HepG2 (cell line): ENCODE measurements around the gene RPS25. TPM values are rescaled to one million over a fixed set of nuclear protein-coding genes. Genes with fewer than 3 reads are reported as not detected.

Source experiments
- ATAC-seq: fragments of 200-7000 bp; cut with Tn5 transposase; 3 replicates; pipeline ENCODE4 v1.9.1; 2020; ENCODE audit warnings: mild to moderate bottlenecking, moderate library complexity
- BruUV-seq: library from RNA; stranded (reverse); fragments of 400-500 nt; replicated peaks from 2 replicates; lab custom pipeline; 2021; lab: Mats Ljungman, UMichigan
- CTCF ChIA-PET: fragments of 300-600 bp; formaldehyde crosslinking; extraction: SDS; loops from one replicate; lab custom pipeline; 2021; ENCODE audit warnings: low total read pairs, inconsistent platforms, low intra/inter-chr PET ratio; lab: Yijun Ruan, JAX
- POLR2A ChIA-PET: fragments of 350-600 bp; sonication (Branson Sonifier 250); formaldehyde crosslinking; loops from one replicate; lab custom pipeline; 2020; ENCODE audit warnings: antibody characterized with exemption, inconsistent platforms; lab: Yijun Ruan, JAX
- DNase-seq: peaks from one replicate; pipeline ENCODE4 v3.0.0-alpha.2; 2015; ENCODE audit warnings: low spot score
- FAIRE-seq: peaks from 3 replicates; lab custom pipeline; 2011; peaks lifted over from hg19 to GRCh38; lab: Jason Lieb, UNC
- H2AFZ ChIP-seq: one replicate; pipeline ENCODE4 v1.6.1; 2011; ENCODE audit warnings: low read length, inconsistent platforms
- H3K27ac ChIP-seq: fragments of 300-600 bp; 3 replicates; pipeline ENCODE4 v1.8.0; 2011; ENCODE audit warnings: mixed run types, mild to moderate bottlenecking, mixed read lengths, low read length, inconsistent platforms; ENCODE audit not compliant: insufficient read depth; ENCODE audit errors: extremely low read length
- H3K27me3 ChIP-seq, 2 experiments: fragments of 200-600 bp in 1 of 2; 2 replicates in 1 of 2; 3 replicates in 1 of 2; pipeline versions ENCODE4 v1.6.0 to v1.8.0; 2011; ENCODE audit warnings: low read length in 2 of 2, mild to moderate bottlenecking in 2 of 2, moderate library complexity in 2 of 2, inconsistent platforms in 1 of 2; ENCODE audit not compliant: insufficient read depth in 2 of 2, control insufficient read depth in 1 of 2
- H3K36me3 ChIP-seq, 2 experiments: fragments of 200-600 bp in 1 of 2; replicated peaks in 1 of 2; 2 replicates in 1 of 2; 3 replicates in 1 of 2; pipeline versions ENCODE4 v1.5.1 to v1.8.0; 2011; ENCODE audit warnings: low read length in 2 of 2, inconsistent platforms in 1 of 2; ENCODE audit not compliant: insufficient read depth in 2 of 2, control insufficient read depth in 1 of 2
- H3K4me1 ChIP-seq: 2 replicates; pipeline ENCODE4 v1.5.1; 2012; ENCODE audit warnings: low read length, inconsistent platforms; ENCODE audit not compliant: insufficient read depth
- H3K4me2 ChIP-seq: 2 replicates; pipeline ENCODE4 v1.6.0; 2011; ENCODE audit warnings: low read depth, low read length, inconsistent platforms
- H3K4me3 ChIP-seq, 3 experiments: fragments of 200-600 bp in 1 of 3; sonication (generic), shearing (Covaris generic) in 1 of 3; replicated peaks in 1 of 3; 2 replicates each; pipeline ENCODE4 v1.5.1; 2011 to 2016; ENCODE audit warnings: low read length in 3 of 3, inconsistent platforms in 2 of 3, low read depth in 2 of 3, mild to moderate bottlenecking in 2 of 3, control low read depth in 1 of 3, mixed read lengths in 1 of 3; ENCODE audit not compliant: insufficient read depth in 1 of 3
- H3K79me2 ChIP-seq: one replicate; pipeline ENCODE4 v1.6.1; 2011; ENCODE audit warnings: low read length, inconsistent platforms; ENCODE audit not compliant: insufficient read depth
- H3K9ac ChIP-seq: 2 replicates; pipeline ENCODE4 v1.6.0; 2011; ENCODE audit warnings: mild to moderate bottlenecking, low read depth, low read length, inconsistent platforms; ENCODE audit not compliant: insufficient read depth
- H3K9me3 ChIP-seq: 2 replicates; pipeline ENCODE4 v1.5.1; 2012; ENCODE audit warnings: mild to moderate bottlenecking, low read length
- H4K20me1 ChIP-seq: 2 replicates; pipeline ENCODE4 v1.6.0; 2011; ENCODE audit warnings: inconsistent platforms, mild to moderate bottlenecking, low read length, moderate library complexity; ENCODE audit not compliant: insufficient read depth
- ERF ChIP-seq: IDR thresholded peaks from 2 replicates; pipeline ENCODE4 v1.6.1; 2018; ENCODE audit warnings: missing biosample characterization, missing genetic modification reagents
- NR2F2 ChIP-seq: IDR thresholded peaks from 2 replicates; pipeline ENCODE4 v1.6.1; 2012; ENCODE audit warnings: low read depth, inconsistent platforms, borderline replicate concordance
- SOX13 ChIP-seq, 3 experiments: fragments of 450-650 bp in 1 of 3; sonication (generic) in 1 of 3; formaldehyde crosslinking in 1 of 3; IDR thresholded peaks in 2 of 3; conservative IDR thresholded peaks in 1 of 3; 2 replicates each; pipeline versions ENCODE4 v1.5.0 to v1.6.1; 2016 to 2020; ENCODE audit warnings: antibody characterized with exemption in 1 of 3, mild to moderate bottlenecking in 1 of 3, missing compliant biosample characterization in 1 of 3, missing genetic modification reagents in 1 of 3, moderate library complexity in 1 of 3
- XRCC5 ChIP-seq: fragments of 200-400 bp; formaldehyde crosslinking; optimal IDR thresholded peaks from 2 replicates; pipeline ENCODE3; 2017; ENCODE audit warnings: mild to moderate bottlenecking, low read length
- ZNF629 ChIP-seq: sonication (generic); formaldehyde crosslinking; conservative IDR thresholded peaks from 2 replicates; pipeline ENCODE4 v1.5.0; 2020; ENCODE audit warnings: missing genetic modification reagents
- ZNF773 ChIP-seq: sonication (generic); formaldehyde crosslinking; IDR thresholded peaks from 2 replicates; pipeline ENCODE4 v1.4.0; 2020; ENCODE audit warnings: missing genetic modification reagents, borderline replicate concordance
- WGBS: methylation state at CpG from one replicate; pipeline ENCODE4 v1.1.6; 2017; ENCODE audit warnings: low lambda C conversion rate; 5-methylcytosine and 5-hydroxymethylcytosine counted together
- in situ Hi-C: cut with HindIII; loops from 2 replicates; pipeline ENCODE4 v1.10.0; 2017; ENCODE audit warnings: low pct_unique_long_range_greater_than_20kb; ENCODE audit not compliant: extremely low pct_ligation_motif_present
- intact Hi-C: fragments of 100-400 bp; cut with micrococcal nuclease; formaldehyde crosslinking; loops from one replicate; pipeline ENCODE4 v1.10.0; 2022; ENCODE audit not compliant: unreplicated experiment
- polyA plus RNA-seq, 8 experiments: library from polyadenylated mRNA; depleted of rRNA in 3 of 8; stranded (reverse) in 7 of 8; unstranded in 1 of 8; fragments of >200 nt; fragmentation: Illumina TruSeq in 4 of 8; extraction: Trizol in 4 of 8; gene quantifications; 2 replicates each; pipeline versions ENCODE4 v1.2.1 to v1.2.3, GENCODE V29; 2011 to 2016; ENCODE audit warnings: low read depth in 4 of 8, missing spikeins in 1 of 8, mixed read lengths in 1 of 8; ENCODE audit not compliant: insufficient read depth in 1 of 8
- total RNA-seq, 5 experiments: library from RNA; depleted of rRNA; stranded (reverse); fragments of >200 nt; fragmentation: Illumina TruSeq; extraction: Trizol; gene quantifications; 2 replicates each; pipeline ENCODE4 v1.2.3, GENCODE V29; 2016; ENCODE audit warnings: low read depth in 1 of 5
- TF ChIP-seq, protein P1 (sequence below): sonication (generic); formaldehyde crosslinking; IDR thresholded peaks from 2 replicates; pipeline ENCODE4 v1.4.0; 2020; ENCODE audit warnings: missing genetic modification reagents, borderline replicate concordance
- TF ChIP-seq, protein P2 (sequence below): sonication (generic); formaldehyde crosslinking; IDR thresholded peaks from 2 replicates; pipeline ENCODE4 v1.5.0; 2020; ENCODE audit warnings: mild to moderate bottlenecking, missing genetic modification reagents, moderate library complexity
- TF ChIP-seq, protein P3 (sequence below): IDR thresholded peaks from 2 replicates; pipeline ENCODE4 v1.6.1; 2016; ENCODE audit warnings: low read depth, missing genetic modification reagents, missing compliant biosample characterization

The RPS25 gene
- total and polyA plus RNA-seq, 2 of the 13 experiments (the other 11 are each of a cell fraction or from before 2014, with no cell fraction given) = 839 to 1,415 TPM

DNA sequence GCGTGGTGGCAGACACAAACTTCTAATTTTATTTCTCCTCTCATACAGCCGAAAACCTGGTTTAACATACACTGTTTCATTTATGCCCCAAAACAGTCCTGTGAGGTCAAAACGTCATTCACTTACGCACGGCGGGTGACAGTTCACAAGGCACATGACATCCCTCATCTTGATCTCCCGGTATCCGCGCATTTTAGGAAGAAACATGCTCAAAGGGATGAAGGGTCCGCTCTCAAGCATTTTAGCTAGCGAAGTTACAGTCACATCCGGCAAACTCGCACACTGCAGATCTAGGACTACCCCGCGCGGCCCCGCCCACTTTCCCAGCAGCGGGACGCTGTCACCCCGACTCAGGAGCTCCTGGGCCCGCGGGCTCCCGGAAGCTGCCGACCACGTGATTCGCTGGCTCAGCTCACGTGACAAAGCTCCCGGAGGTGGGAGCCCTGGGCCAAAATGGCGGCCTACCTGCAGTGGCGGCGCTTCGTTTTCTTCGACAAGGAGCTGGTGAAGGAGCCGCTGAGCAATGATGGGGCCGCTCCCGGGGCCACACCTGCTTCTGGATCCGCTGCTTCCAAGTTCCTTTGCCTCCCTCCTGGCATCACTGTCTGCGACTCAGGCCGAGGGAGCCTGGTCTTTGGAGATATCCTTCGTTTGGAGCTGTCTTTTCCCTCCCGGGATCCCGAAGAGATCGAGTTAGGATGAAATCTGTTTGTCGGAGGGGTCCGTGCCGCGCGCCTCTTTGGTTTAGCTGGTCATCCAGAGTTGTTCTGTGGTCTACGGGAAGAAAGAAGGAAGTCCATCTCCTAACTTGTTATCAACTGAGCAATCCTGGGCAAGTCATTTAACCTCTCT is 49.5 kb upstream of the RPS25 start, which contains the start of gene VPS11 (continued):
- TF ChIP-seq, protein P1, sequence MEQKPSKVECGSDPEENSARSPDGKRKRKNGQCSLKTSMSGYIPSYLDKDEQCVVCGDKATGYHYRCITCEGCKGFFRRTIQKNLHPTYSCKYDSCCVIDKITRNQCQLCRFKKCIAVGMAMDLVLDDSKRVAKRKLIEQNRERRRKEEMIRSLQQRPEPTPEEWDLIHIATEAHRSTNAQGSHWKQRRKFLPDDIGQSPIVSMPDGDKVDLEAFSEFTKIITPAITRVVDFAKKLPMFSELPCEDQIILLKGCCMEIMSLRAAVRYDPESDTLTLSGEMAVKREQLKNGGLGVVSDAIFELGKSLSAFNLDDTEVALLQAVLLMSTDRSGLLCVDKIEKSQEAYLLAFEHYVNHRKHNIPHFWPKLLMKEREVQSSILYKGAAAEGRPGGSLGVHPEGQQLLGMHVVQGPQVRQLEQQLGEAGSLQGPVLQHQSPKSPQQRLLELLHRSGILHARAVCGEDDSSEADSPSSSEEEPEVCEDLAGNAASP = peak; percentile 50; the same call in 1 of the 2 replicates
- TF ChIP-seq, all 625 proteins: peak for 206

DNA sequence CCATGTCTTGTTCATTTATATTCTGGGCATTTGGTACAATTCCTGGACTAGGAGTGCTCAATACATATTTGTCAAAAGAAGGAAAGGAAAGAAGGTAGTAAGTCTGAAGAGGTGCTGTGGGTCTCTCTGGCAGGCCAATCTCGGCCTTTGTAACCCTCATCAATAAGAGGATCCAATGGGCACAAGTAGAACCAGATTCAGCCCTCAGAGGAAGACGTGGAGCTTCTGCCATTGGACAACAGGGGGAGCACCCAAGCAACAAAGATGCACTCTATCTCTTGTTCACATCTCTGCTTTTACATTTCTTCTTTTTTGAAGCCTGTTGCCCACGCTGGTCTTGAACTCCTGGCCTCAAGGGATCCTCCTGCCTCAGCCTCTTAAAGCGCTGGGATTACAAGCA is 47.2 kb upstream of the RPS25 start:
- ATAC-seq (peak; percentile 60), FAIRE-seq (peak; percentile 80), DNase-seq (peak; percentile 47)
- Histone ChIP-seq H3K27ac (no peak overlapping the region), H2AFZ (no peak overlapping the region), H3K4me3 (no peak overlapping the region), H3K4me2 (no peak overlapping the region), H3K79me2 (peaks cover 16% of the 10 kb centered on the region), H3K36me3 (peaks cover 5 to 10% of the 10 kb centered on the region in 2 experiments; a peak in 2 of 5 replicates), H3K9me3 (no peaks in the 10 kb centered on the region), H3K9ac (no peak overlapping the region), H4K20me1 (no peaks in the 10 kb centered on the region), H3K4me1 (peaks cover 25% of the 10 kb centered on the region), H3K27me3 (no peaks in the 10 kb centered on the region; a peak in 1 of 5 replicates)
- 55% methylated on average over 4 of the region's 4 CpGs for WGBS
- intact Hi-C loops (loop anchor here (2.0 kb wide), 1 partner anchor 29 kb away; a partner anchor contains a TSS), in situ Hi-C loops (no loop called here)
- BruUV-seq = no TSS peak
- POLR2A ChIA-PET = interaction anchor here (1.0 to 3.4 kb wide), 2 partner anchors 19 to 30 kb away, joined by 5 to 90 read pairs; partner anchors contain the start of gene HMBS
- CTCF ChIA-PET = interaction anchor here (1.1 kb wide), 1 partner anchor 131 kb away, joined by 4 read pairs; no protein-coding TSS in a partner anchor
- no peak for TF ChIP-seq SOX13 (IDR thresholded peaks at IDR 0.05)
- 0 out of 4 replicates have a peak, but pooled peaks of 1 of the 2 experiments have one; percentile 4 for TF ChIP-seq SOX13 (CRISPR knock-in tag; conservative IDR thresholded peaks at IDR 0.05 in 1 of 2, IDR thresholded peaks at IDR 0.05 in 1 of 2)
- TF ChIP-seq, protein P2, sequence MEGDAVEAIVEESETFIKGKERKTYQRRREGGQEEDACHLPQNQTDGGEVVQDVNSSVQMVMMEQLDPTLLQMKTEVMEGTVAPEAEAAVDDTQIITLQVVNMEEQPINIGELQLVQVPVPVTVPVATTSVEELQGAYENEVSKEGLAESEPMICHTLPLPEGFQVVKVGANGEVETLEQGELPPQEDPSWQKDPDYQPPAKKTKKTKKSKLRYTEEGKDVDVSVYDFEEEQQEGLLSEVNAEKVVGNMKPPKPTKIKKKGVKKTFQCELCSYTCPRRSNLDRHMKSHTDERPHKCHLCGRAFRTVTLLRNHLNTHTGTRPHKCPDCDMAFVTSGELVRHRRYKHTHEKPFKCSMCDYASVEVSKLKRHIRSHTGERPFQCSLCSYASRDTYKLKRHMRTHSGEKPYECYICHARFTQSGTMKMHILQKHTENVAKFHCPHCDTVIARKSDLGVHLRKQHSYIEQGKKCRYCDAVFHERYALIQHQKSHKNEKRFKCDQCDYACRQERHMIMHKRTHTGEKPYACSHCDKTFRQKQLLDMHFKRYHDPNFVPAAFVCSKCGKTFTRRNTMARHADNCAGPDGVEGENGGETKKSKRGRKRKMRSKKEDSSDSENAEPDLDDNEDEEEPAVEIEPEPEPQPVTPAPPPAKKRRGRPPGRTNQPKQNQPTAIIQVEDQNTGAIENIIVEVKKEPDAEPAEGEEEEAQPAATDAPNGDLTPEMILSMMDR (CRISPR knock-in tag) = peak; percentile 67
- no peak for TF ChIP-seq ZNF773
- TF ChIP-seq ERF = 0 out of 2 replicates have a peak, but pooled peaks have one; percentile 26
- TF ChIP-seq, protein P3, sequence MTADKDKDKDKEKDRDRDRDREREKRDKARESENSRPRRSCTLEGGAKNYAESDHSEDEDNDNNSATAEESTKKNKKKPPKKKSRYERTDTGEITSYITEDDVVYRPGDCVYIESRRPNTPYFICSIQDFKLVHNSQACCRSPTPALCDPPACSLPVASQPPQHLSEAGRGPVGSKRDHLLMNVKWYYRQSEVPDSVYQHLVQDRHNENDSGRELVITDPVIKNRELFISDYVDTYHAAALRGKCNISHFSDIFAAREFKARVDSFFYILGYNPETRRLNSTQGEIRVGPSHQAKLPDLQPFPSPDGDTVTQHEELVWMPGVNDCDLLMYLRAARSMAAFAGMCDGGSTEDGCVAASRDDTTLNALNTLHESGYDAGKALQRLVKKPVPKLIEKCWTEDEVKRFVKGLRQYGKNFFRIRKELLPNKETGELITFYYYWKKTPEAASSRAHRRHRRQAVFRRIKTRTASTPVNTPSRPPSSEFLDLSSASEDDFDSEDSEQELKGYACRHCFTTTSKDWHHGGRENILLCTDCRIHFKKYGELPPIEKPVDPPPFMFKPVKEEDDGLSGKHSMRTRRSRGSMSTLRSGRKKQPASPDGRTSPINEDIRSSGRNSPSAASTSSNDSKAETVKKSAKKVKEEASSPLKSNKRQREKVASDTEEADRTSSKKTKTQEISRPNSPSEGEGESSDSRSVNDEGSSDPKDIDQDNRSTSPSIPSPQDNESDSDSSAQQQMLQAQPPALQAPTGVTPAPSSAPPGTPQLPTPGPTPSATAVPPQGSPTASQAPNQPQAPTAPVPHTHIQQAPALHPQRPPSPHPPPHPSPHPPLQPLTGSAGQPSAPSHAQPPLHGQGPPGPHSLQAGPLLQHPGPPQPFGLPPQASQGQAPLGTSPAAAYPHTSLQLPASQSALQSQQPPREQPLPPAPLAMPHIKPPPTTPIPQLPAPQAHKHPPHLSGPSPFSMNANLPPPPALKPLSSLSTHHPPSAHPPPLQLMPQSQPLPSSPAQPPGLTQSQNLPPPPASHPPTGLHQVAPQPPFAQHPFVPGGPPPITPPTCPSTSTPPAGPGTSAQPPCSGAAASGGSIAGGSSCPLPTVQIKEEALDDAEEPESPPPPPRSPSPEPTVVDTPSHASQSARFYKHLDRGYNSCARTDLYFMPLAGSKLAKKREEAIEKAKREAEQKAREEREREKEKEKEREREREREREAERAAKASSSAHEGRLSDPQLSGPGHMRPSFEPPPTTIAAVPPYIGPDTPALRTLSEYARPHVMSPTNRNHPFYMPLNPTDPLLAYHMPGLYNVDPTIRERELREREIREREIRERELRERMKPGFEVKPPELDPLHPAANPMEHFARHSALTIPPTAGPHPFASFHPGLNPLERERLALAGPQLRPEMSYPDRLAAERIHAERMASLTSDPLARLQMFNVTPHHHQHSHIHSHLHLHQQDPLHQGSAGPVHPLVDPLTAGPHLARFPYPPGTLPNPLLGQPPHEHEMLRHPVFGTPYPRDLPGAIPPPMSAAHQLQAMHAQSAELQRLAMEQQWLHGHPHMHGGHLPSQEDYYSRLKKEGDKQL = no peak
- TF ChIP-seq ZNF629 = peak; percentile 66
- no peak for TF ChIP-seq NR2F2
- peak; percentile 21 for TF ChIP-seq XRCC5
